ENCODE results near the gene FSTL1. TPM values are rescaled to one million over a fixed set of nuclear protein-coding genes. Genes with fewer than 3 reads are reported as not detected.

The FSTL1 gene
- total RNA-seq, 1 donor from 2014 or later, result 383 TPM

GRCh38 chr3:120443626-120444123 lies 7.1 kb downstream of the FSTL1 start:
- Mint-ChIP-seq H3K9me3 (no peaks in the 10 kb centered on the region), H3K4me1 (ENCODE audit: unreplicated experiment) (peaks cover 34% of the 10 kb centered on the region), H3K4me3 (no peak overlapping the region), H3K36me3 (peaks cover 32% of the 10 kb centered on the region), H3K27ac (no peak overlapping the region), H3K27me3 (no peaks in the 10 kb centered on the region)
- no peak for DNase-seq (ENCODE audit: extremely low spot score, unreplicated experiment)
- no peak for TF ChIP-seq CTCF (conservative IDR thresholded peaks at IDR 0.05)

GRCh38 chr3:120442975-120443517 lies 7.7 kb downstream of the FSTL1 start:
- Mint-ChIP-seq H3K4me3 (no peak overlapping the region), H3K36me3 (peaks cover 29% of the 10 kb centered on the region), H3K4me1 (ENCODE audit: unreplicated experiment) (peaks cover 36% of the 10 kb centered on the region), H3K9me3 (no peaks in the 10 kb centered on the region), H3K27me3 (no peaks in the 10 kb centered on the region), H3K27ac (no peak overlapping the region)
- peak; percentile 43 for TF ChIP-seq CTCF (conservative IDR thresholded peaks at IDR 0.05)
- DNase-seq (ENCODE audit: extremely low spot score, unreplicated experiment), result no peak

- peaks cover 29% of the 10 kb centered on the region for H3K36me3 Mint-ChIP-seq
- TF ChIP-seq CTCF (conservative IDR thresholded peaks at IDR 0.05), result no peak
- peaks cover 37% of the 10 kb centered on the region for H3K4me1 Mint-ChIP-seq (ENCODE audit: unreplicated experiment)
- no peaks in the 10 kb centered on the region for H3K9me3 Mint-ChIP-seq
- no peak overlapping the region for H3K4me3 Mint-ChIP-seq
- H3K27me3 Mint-ChIP-seq, result no peaks in the 10 kb centered on the region
- H3K27ac Mint-ChIP-seq, result no peak overlapping the region
- DNase-seq (ENCODE audit: extremely low spot score, unreplicated experiment), result no peak
Measured at GRCh38 chr3:120441776-120442175, 9.0 kb downstream of the FSTL1 start.

GRCh38 chr3:120440762-120441161 lies 10.0 kb downstream of the FSTL1 start:
- no peak overlapping the region for H3K4me3 Mint-ChIP-seq
- peaks cover 25% of the 10 kb centered on the region for H3K36me3 Mint-ChIP-seq
- H3K9me3 Mint-ChIP-seq, result no peaks in the 10 kb centered on the region
- H3K27me3 Mint-ChIP-seq, result no peaks in the 10 kb centered on the region
- no peak overlapping the region for H3K27ac Mint-ChIP-seq
- TF ChIP-seq CTCF (conservative IDR thresholded peaks at IDR 0.05), result no peak
- no peak for DNase-seq (ENCODE audit: extremely low spot score, unreplicated experiment)
- peaks cover 43% of the 10 kb centered on the region for H3K4me1 Mint-ChIP-seq (ENCODE audit: unreplicated experiment)

GRCh38 chr3:120440001-120440703 lies 10.6 kb downstream of the FSTL1 start:
- H3K27ac Mint-ChIP-seq, result no peak overlapping the region
- H3K4me1 Mint-ChIP-seq (ENCODE audit: unreplicated experiment), result peaks cover 49% of the 10 kb centered on the region

More at GRCh38 chr3:120440001-120440703, 10.6 kb downstream of the FSTL1 start:
- Mint-ChIP-seq H3K4me3 (no peak overlapping the region), H3K27me3 (no peaks in the 10 kb centered on the region), H3K36me3 (peaks cover 29% of the 10 kb centered on the region), H3K9me3 (no peaks in the 10 kb centered on the region)
- no peak for DNase-seq (ENCODE audit: extremely low spot score, unreplicated experiment)
- TF ChIP-seq CTCF (conservative IDR thresholded peaks at IDR 0.05), result no peak
